SU-DHL-6 (cell line): ENCODE results near the gene NTN5.
"Not testable (repeated sequence)": the region's sequence is repeated elsewhere in the genome, so short reads cannot be mapped to it uniquely, and the experiment has no call there.

Experiments
- EZH2phosphoT487 ChIP-seq: fragments of 200-600 bp; sonication (generic), shearing (Covaris generic); conservative IDR thresholded peaks from 2 replicates; pipeline ENCODE4 v1.6.1; 2018; ENCODE audit warnings: mild to moderate bottlenecking, antibody characterized with exemption, low read length, moderate library complexity, mixed read lengths
- TF ChIP-seq, protein P1 (sequence below): fragments of 200-600 bp; sonication (generic); IDR thresholded peaks from one replicate; pipeline ENCODE4 v1.5.1; 2017; ENCODE audit warnings: antibody characterized with exemption, mild to moderate bottlenecking, low read length, moderate library complexity; ENCODE audit not compliant: insufficient read depth, poor library complexity, severe bottlenecking

DNA sequence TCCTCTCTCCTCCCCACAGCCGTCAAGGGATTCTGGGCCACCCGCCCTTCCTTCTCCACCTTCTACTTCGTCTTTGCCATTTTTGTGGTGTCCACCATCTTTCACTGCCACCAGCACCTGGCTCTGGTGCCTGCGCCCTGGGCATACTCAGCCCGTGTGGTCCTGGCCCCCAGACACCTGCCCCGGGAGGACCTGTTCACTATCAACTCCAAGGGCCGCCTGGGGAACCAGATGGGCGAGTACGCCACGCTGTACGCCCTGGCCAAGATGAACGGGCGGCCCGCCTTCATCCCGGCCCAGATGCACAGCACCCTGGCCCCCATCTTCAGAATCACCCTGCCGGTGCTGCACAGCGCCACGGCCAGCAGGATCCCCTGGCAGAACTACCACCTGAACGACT is 7.2 kb upstream of the NTN5 start:
- TF ChIP-seq, protein P1, sequence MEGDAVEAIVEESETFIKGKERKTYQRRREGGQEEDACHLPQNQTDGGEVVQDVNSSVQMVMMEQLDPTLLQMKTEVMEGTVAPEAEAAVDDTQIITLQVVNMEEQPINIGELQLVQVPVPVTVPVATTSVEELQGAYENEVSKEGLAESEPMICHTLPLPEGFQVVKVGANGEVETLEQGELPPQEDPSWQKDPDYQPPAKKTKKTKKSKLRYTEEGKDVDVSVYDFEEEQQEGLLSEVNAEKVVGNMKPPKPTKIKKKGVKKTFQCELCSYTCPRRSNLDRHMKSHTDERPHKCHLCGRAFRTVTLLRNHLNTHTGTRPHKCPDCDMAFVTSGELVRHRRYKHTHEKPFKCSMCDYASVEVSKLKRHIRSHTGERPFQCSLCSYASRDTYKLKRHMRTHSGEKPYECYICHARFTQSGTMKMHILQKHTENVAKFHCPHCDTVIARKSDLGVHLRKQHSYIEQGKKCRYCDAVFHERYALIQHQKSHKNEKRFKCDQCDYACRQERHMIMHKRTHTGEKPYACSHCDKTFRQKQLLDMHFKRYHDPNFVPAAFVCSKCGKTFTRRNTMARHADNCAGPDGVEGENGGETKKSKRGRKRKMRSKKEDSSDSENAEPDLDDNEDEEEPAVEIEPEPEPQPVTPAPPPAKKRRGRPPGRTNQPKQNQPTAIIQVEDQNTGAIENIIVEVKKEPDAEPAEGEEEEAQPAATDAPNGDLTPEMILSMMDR = not testable (repeated sequence)
- not testable (repeated sequence) for TF ChIP-seq EZH2phosphoT487
